ENCODE measurements around the gene RNF157. TPM values are rescaled to one million over a fixed set of nuclear protein-coding genes. Genes with fewer than 3 reads are reported as not detected.

The RNF157 gene
- total and polyA plus RNA-seq, 2 of the 13 experiments (the other 11 are each of a cell fraction or from before 2014, with no cell fraction given), result 0.44 to 1.5 TPM

DNA sequence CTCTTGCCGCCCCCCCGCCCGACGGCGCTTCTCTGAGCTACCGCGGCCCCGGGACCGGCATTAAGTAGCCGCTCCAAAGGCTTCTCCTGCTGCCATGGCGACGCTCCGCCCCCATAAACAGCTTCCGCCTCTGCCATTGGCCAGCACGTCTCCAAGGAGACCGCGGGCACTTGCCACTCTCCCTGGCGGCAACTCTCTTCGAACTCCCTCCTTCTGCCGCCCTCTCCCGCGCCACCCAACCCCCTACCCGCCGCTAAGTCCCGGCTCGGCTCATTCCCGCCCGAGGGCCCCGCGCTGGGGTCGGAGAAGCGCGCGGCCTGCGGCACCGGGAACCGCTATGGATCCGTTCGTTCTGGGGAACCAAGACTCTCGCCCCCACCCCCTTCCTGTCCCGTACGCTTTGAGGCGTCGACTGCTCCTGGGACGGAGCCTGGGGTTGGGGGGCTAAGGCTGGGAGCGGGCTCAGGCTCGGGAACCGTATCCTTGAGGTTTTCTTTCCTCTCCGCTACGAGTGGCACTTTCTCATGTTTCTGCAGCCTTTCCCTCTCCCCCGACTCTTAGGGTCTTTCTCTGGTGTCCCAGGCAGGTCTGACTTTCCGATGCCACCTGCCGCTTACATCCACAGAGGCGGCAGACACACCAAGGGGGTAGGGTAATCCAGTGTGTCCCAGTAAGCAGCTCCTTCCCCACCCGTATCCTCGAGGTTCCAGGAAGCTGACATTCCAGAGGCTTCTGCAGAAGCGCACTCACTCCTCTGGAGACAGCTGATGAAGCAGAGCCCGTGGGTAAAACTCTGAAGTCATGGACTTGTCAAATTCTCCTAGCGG, 98.9 kb downstream of the RNF157 start, which contains the start of gene FOXJ1 (continued):
- peak; percentile 62; the same call in 1 of the 2 replicates for TF ChIP-seq EED (CRISPR knock-in tag; IDR thresholded peaks at IDR 0.05)
- TF ChIP-seq, protein P1, sequence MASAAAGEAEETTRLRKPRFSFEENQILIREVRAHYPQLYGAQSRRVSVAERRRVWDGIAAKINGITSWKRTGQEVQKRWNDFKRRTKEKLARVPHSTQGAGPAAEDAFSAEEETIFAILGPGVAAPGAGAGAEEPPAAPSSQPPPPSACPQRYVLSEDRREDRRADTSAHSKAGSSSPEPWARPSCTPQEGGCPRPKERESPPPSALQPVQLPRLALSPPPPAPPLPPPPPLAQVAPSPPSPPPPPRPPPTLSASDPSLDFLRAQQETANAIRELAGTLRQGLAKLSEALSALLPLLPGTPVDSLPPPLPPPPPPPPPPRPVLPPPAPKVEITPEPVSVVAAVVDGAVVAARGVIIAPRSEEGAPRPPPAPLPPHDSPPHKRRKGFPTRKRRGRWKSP (CRISPR knock-in tag; IDR thresholded peaks at IDR 0.05), result 0 out of 2 replicates have a peak, but pooled peaks have one; percentile 35
- no peak for TF ChIP-seq NCOR1 (IDR thresholded peaks at IDR 0.05; ENCODE audit: borderline replicate concordance, low read length)
- TF ChIP-seq MIER3 (CRISPR knock-in tag; IDR thresholded peaks at IDR 0.05; ENCODE audit: borderline replicate concordance), result peak; percentile 60; the same call in 1 of the 2 replicates
- peak; percentile 77; the same call in 1 of the 2 replicates for TF ChIP-seq KDM2A (CRISPR knock-in tag; IDR thresholded peaks at IDR 0.05; ENCODE audit: borderline replicate concordance, low read depth)
- peak; percentile 51; the same call in 1 of the 2 replicates for TF ChIP-seq ZFX (CRISPR knock-in tag; IDR thresholded peaks at IDR 0.05; ENCODE audit: low read depth)
- TF ChIP-seq, protein P2, sequence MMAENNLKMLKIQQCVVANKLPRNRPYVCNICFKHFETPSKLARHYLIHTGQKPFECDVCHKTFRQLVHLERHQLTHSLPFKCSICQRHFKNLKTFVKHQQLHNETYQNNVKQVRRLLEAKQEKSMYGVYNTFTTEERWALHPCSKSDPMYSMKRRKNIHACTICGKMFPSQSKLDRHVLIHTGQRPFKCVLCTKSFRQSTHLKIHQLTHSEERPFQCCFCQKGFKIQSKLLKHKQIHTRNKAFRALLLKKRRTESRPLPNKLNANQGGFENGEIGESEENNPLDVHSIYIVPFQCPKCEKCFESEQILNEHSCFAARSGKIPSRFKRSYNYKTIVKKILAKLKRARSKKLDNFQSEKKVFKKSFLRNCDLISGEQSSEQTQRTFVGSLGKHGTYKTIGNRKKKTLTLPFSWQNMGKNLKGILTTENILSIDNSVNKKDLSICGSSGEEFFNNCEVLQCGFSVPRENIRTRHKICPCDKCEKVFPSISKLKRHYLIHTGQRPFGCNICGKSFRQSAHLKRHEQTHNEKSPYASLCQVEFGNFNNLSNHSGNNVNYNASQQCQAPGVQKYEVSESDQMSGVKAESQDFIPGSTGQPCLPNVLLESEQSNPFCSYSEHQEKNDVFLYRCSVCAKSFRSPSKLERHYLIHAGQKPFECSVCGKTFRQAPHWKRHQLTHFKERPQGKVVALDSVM (CRISPR knock-in tag; IDR thresholded peaks at IDR 0.05), result peak; percentile 30; the same call in 1 of the 2 replicates
- peak; percentile 69 for TF ChIP-seq SP2 (CRISPR knock-in tag; IDR thresholded peaks at IDR 0.05)
- TF ChIP-seq ZNF350 (CRISPR knock-in tag; IDR thresholded peaks at IDR 0.05; ENCODE audit: borderline replicate concordance, low read depth), result peak; percentile 70; the same call in 1 of the 2 replicates
- TF ChIP-seq DNMT3B (CRISPR knock-in tag; conservative IDR thresholded peaks at IDR 0.05), result 0 out of 2 replicates have a peak, but pooled peaks have one; percentile 30
- TF ChIP-seq, protein P3, sequence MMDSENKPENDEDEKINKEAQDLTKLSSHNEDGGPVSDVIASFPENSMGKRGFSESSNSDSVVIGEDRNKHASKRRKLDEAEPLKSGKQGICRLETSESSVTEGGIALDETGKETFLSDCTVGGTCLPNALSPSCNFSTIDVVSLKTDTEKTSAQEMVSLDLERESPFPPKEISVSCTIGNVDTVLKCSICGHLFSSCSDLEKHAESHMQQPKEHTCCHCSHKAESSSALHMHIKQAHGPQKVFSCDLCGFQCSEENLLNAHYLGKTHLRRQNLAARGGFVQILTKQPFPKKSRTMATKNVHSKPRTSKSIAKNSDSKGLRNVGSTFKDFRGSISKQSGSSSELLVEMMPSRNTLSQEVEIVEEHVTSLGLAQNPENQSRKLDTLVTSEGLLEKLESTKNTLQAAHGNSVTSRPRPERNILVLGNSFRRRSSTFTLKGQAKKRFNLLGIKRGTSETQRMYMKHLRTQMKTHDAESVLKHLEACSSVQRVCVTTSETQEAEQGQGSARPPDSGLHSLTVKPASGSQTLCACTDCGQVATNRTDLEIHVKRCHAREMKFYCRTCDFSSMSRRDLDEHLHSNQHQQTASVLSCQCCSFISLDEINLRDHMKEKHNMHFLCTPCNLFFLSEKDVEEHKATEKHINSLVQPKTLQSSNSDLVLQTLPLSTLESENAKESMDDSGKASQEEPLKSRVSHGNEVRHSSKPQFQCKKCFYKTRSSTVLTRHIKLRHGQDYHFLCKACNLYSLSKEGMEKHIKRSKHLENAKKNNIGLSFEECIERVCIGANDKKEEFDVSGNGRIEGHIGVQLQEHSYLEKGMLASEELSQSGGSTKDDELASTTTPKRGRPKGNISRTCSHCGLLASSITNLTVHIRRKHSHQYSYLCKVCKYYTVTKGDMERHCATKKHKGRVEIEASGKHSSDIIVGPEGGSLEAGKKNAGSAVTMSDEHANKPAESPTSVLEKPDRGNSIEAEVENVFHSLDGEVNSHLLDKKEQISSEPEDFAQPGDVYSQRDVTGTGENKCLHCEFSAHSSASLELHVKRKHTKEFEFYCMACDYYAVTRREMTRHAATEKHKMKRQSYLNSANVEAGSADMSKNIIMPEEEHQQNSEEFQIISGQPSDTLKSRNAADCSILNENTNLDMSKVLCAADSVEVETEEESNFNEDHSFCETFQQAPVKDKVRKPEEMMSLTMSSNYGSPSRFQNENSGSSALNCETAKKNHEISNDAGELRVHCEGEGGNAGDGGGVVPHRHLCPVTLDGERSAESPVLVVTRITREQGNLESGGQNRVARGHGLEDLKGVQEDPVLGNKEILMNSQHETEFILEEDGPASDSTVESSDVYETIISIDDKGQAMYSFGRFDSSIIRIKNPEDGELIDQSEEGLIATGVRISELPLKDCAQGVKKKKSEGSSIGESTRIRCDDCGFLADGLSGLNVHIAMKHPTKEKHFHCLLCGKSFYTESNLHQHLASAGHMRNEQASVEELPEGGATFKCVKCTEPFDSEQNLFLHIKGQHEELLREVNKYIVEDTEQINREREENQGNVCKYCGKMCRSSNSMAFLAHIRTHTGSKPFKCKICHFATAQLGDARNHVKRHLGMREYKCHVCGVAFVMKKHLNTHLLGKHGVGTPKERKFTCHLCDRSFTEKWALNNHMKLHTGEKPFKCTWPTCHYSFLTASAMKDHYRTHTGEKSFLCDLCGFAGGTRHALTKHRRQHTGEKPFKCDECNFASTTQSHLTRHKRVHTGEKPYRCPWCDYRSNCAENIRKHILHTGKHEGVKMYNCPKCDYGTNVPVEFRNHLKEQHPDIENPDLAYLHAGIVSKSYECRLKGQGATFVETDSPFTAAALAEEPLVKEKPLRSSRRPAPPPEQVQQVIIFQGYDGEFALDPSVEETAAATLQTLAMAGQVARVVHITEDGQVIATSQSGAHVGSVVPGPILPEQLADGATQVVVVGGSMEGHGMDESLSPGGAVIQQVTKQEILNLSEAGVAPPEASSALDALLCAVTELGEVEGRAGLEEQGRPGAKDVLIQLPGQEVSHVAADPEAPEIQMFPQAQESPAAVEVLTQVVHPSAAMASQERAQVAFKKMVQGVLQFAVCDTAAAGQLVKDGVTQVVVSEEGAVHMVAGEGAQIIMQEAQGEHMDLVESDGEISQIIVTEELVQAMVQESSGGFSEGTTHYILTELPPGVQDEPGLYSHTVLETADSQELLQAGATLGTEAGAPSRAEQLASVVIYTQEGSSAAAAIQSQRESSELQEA (CRISPR knock-in tag; IDR thresholded peaks at IDR 0.05; ENCODE audit: not compliant biosample characterization), result peak; percentile 30
